GM18873 (cell line): ENCODE measurements around the gene OGFOD1.

Experiments
- ATAC-seq: cut with Tn5 transposase; IDR thresholded peaks from one replicate; pipeline ENCODE4 v1.9.1; 2021; ENCODE audit warnings: mild to moderate bottlenecking, moderate library complexity, moderate number of reproducible peaks; ENCODE audit not compliant: unreplicated experiment, low FRiP score

Gene OGFOD1

DNA sequence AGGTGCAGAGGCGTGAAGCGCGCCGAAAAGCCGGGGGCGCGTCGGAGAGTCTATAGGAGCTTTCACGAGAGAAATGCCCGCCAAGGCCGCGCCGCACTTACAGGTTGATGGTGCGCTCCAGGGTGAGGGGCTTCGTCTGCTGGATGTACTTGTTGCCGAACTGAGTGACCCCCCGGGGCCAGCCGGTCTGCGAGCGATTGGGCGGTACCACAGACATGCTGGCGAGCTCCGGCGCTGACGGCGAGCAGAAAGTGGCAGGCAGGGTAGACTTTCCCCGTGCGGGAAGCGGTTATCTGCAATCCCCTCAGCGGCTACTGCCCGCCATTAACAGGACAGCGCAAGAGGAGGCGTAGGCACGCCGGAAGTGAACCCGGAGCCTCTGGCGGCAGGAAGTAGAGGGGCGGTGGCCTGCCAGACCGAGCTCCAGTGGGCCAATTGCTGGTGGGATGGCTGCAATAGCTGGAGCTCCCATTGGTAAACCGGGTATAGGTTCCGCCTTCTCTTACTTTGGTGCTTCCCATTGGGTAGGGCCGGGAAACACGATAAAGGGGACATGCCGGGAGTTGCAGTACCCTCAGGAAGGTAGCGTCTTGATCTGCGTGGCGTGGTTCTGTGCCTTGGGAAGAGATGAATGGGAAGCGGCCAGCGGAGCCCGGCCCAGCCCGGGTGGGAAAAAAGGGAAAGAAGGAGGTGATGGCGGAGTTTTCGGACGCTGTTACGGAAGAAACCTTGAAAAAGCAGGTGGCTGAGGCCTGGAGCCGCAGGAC lies at the start of gene OGFOD1, which contains the start of gene NUDT21:
Gene OGFOD1 (plus strand): TSS at position 569 of the 767 bp plus-strand sequence. CDS start 59 bp downstream, at position 628.
Gene NUDT21 (minus strand): TSS at position 347 of the 767 bp plus-strand sequence. CDS start 130 bp downstream, at position 217.
- ATAC-seq: peak; percentile 98

GRCh38 chr16:56405977-56406672 lies 45.2 kb upstream of the OGFOD1 start:
- no peak for ATAC-seq

DNA sequence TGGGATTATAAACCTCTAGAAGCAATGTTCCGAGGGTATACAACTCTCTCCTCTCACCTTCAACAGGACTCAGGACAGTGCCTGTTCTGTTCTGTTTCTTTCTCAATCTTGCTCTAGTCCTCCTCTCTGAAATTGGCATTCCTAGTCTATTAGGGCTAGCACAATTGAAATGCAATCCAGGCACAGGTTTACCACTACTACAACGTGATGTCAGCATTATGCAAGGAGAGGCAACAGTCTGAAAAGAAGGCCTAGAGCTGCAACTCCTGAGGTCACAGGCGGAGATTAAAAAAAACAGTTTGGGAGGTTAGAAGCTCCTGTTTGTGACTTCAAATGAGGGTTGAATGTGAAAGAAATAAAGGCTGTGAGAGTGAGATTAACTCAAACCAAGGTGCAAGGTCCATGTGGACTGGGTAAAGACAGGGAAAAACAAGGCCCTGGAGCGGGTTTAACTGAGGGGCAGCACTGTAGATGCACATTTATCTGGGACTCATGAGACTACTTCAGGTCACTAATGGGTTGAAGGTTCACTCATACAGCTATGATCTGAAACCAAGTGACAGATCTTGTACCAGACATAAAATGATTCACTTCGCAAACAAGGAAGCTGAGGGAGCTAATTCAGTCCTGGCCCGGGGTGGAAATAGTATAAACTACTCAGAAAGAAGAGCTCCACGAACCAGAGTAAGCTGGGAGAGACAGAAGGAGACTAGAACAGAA lies 42.8 kb upstream of the OGFOD1 start:
- ATAC-seq: no peak

- ATAC-seq: no peak
These were observed 42.2 kb upstream of the OGFOD1 start for GRCh38 chr16:56409195-56409594.

DNA sequence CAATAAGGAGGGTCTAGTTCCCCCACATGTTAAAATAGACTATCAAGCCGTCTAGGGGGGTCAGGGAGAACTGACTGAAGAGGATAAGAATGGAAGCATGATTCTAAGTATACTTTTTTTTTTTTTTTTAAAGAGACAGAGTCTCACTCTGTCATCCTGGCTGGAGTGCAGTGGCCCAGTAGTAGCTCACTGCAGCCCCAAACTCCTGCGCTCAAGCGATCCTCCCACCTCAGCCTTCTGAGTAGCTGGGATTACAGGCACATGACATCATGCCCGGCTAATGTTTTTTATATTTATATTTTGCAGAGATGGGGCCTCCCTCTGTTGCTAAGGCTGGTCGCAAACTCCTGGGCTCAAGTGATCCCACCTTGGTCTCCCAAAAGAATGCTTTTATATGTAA lies 40.2 kb upstream of the OGFOD1 start:
- ATAC-seq: no peak

- no peak for ATAC-seq
These were observed 39.7 kb upstream of the OGFOD1 start for GRCh38 chr16:56411624-56412023.

DNA sequence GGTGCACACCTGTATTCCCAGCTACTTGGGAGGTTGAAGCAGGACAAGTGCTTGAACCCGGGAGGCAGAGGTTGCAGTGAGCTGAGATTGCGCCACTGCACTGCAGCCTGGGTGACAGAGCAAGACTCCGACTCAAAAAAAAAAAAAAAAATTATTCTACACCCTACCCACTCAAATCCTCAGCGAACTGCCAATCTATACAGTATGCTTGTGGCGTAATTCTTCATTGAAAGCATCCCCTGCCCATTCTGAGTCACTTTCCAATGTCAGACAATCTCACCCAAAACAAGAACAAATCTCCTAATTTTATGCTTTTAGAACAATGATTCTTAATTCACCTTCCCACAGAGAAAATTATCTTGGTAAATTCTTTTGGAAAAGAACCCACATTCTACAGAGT lies 38.0 kb upstream of the OGFOD1 start:
- no peak for ATAC-seq

DNA sequence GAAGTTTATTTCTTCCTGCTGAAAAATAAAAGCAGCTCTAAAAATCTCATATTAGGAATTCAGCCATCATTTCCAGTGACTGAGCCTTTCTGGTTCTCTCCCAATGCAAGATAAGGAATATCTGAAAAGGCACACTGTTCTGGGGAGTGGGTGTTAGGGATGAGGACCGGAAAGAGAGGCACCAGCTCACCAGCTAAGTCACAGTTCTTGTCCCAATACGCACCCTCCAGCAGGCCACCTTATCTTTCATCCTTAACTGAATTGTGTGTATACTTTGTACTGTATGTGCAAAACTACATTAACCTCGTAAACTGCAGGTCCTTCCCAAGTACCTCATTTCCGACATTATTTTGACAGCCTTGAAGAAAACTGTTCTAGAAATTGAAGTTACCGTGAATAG lies 37.0 kb upstream of the OGFOD1 start:
- ATAC-seq: no peak

- no peak for ATAC-seq
These were observed 35.5 kb upstream of the OGFOD1 start for GRCh38 chr16:56415875-56416274.

GRCh38 chr16:56417138-56417537 lies 34.2 kb upstream of the OGFOD1 start:
- no peak for ATAC-seq

DNA sequence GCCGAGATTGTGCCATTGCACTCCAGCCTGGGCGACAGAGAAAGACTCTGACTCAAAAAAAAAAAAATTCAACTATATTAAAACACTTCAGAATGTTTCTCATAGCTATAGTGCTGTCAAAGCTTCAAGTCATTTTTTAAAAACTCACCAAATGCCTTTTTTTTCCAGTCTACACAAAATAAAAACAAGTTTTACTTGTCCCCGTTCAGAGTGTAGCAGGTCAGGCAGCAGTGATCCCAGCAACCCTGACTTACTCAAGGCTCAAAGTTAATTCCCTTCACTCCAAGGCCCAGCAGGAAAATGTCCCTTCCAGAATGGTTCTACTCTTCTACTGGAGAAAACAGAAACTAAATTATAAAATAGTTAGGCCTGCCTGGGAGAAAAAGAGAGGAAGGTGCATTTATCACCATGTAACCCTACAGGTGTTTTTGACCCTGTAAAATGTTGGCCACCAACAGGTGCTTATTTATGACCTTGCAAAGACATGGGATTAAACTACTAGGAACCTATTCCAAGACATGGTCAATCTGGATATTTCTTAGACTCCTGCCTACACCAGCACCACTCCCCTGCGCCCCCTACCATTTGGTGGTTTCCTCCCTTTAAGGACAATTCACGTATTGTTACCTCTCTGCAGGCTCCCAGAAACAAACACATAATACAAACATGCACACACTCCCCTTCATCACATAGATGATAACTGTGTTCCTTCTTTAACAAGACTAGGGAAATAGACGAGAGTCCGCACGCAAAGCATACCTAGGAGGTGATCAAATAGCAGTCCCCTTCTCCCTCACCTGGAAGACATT lies 31.4 kb upstream of the OGFOD1 start:
- ATAC-seq: no peak

GRCh38 chr16:56420613-56421012 lies 30.7 kb upstream of the OGFOD1 start:
- ATAC-seq: no peak

- no peak for ATAC-seq
These were observed 30.0 kb upstream of the OGFOD1 start for GRCh38 chr16:56421313-56421712.

- ATAC-seq: no peak
These were observed 29.2 kb upstream of the OGFOD1 start for GRCh38 chr16:56421976-56422669.

DNA sequence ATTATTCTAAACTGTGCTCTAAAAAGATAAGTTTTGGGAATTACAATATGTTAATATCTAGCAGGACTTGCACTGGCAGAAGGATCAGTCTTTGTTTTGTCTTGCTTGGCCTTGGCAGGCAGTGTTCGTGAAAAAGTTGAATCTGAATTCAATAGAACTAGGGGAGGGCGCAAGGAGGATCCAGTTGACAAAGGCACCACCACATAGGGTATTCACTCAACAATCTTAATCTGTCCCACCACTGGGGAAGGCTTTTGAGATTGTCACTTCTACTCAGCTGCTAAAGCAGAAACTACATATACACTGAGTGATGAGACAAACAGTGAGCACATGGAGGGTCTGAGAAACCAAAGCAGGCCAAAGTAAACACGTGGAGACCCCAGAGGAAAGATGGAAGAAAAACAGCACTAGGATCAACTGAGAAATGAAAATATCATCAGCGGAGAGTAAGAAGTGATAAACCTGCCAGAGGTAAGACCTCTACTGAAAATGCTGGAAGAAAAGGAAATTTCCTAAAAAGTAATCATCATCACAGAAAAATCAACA lies 28.4 kb upstream of the OGFOD1 start:
- no peak for ATAC-seq

GRCh38 chr16:56423584-56424403 lies 27.6 kb upstream of the OGFOD1 start:
- ATAC-seq: no peak

DNA sequence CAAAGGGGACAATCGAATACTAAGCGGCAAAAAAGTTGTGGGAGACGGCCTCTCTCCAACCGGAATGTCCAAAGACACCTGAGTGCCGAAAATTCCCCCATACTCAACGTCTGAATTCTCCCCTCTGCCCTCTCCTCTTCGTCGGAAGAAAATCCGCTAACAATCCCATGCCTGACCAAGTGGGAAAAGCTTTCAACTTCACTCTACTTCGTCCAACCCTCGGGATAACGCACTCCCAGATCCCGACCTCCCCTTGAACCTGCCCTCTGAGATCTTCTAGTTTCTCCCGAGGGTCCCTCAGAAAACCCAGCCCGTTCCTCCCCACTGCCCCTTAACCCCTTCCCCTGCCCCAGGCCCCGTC lies 27.0 kb upstream of the OGFOD1 start:
- no peak for ATAC-seq

GRCh38 chr16:56424791-56425438 lies 26.4 kb upstream of the OGFOD1 start:
- peak; percentile 12 for ATAC-seq
